ENCODE results near the gene HMGB2.
A peak's percentile ranks its signal among the peaks of the same experiment; 100 is the strongest.

HMGB2 gene

DNA sequence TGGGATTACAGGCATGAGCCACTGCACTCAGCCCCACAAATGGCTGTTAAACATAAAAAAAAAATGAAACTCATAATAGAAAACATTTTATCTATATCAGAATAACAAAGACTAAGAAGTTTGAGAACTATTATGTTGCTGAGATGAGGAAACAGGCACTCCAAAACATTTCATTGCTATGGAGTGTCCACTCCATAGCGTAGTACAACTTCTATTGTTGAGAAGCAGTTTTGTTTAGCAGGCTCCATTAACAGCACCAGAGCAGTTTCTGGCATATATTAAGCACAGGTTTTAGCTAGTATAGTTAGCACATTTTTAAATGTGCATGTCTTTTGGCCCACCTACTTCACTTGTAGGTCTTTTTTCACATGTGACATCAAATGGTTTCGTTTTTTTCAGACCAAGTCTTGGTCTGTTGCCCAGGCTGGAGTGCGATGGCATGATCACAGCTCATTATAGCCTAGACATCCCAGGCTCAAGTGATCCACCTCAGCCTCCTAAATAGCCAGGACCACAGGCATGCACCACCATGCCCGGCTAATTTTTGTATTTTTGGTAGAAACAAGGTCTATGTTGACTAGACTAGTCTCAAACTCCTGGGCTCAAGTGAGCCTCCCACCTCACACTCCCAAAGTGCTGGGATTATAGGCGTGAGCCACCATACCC, 5.8 kb downstream of the HMGB2 start:
- DNase-seq (ENCODE audit: low read depth), result no peak
- no peak overlapping the region for H3K4me3 ChIP-seq (ENCODE audit: low read depth, low read length)
- TF ChIP-seq CTCF (IDR thresholded peaks at IDR 0.05; ENCODE audit: low read depth, low read length, missing control alignments), result no peak

- TF ChIP-seq CTCF (IDR thresholded peaks at IDR 0.05; ENCODE audit: low read depth, low read length, missing control alignments), result no peak
Measured at GRCh38 chr4:173325007-173325736, 9.0 kb downstream of the HMGB2 start.

DNA sequence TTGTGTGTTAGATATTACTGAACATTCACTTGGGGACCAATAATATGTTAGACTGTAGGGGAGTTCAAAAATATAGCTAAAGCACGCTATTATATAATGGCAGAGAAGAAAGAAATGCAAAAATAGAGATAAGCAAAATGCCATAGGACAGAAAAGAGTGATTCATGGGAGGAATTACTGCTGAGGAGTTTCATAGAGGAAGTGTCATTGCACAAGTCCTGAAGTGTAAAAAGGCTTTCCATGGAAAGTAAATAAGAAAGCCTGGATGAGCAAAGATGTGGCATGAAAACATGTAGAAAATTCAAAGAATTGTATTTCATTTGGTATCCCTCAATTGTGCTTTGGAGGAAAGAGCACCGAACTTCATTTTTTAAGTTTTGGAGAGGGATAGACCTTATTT, 14.5 kb downstream of the HMGB2 start:
- no peak for DNase-seq (ENCODE audit: low read depth)
- H3K4me3 ChIP-seq (ENCODE audit: low read depth, low read length), result no peak overlapping the region
- TF ChIP-seq CTCF (IDR thresholded peaks at IDR 0.05; ENCODE audit: low read depth, low read length, missing control alignments), result no peak

More at GRCh38 chr4:173325007-173325736, 9.0 kb downstream of the HMGB2 start:
- no peak for DNase-seq (ENCODE audit: low read depth)
- H3K4me3 ChIP-seq (ENCODE audit: low read depth, low read length), result no peak overlapping the region

GRCh38 chr4:173318648-173319211, 15.4 kb downstream of the HMGB2 start:
- DNase-seq (ENCODE audit: low read depth), result no peak
- no peak for TF ChIP-seq CTCF (IDR thresholded peaks at IDR 0.05; ENCODE audit: low read depth, low read length, missing control alignments)

GRCh38 chr4:173318240-173318639, 15.9 kb downstream of the HMGB2 start:
- no peak overlapping the region for H3K4me3 ChIP-seq (ENCODE audit: low read depth, low read length)
- no peak for DNase-seq (ENCODE audit: low read depth)
- TF ChIP-seq CTCF (IDR thresholded peaks at IDR 0.05; ENCODE audit: low read depth, low read length, missing control alignments), result no peak

More at GRCh38 chr4:173318648-173319211, 15.4 kb downstream of the HMGB2 start:
- no peak overlapping the region for H3K4me3 ChIP-seq (ENCODE audit: low read depth, low read length)

GRCh38 chr4:173317004-173317403, 17.2 kb downstream of the HMGB2 start:
- no peak overlapping the region for H3K4me3 ChIP-seq (ENCODE audit: low read depth, low read length)
- DNase-seq (ENCODE audit: low read depth), result no peak
- peak; percentile 46 for TF ChIP-seq CTCF (IDR thresholded peaks at IDR 0.05; ENCODE audit: low read depth, low read length, missing control alignments)
